ENCODE data around the gene HS6ST1.
"Not testable (repeated sequence)": the region's sequence is repeated elsewhere in the genome, so short reads cannot be mapped to it uniquely, and the experiment has no call there.

The HS6ST1 gene

DNA sequence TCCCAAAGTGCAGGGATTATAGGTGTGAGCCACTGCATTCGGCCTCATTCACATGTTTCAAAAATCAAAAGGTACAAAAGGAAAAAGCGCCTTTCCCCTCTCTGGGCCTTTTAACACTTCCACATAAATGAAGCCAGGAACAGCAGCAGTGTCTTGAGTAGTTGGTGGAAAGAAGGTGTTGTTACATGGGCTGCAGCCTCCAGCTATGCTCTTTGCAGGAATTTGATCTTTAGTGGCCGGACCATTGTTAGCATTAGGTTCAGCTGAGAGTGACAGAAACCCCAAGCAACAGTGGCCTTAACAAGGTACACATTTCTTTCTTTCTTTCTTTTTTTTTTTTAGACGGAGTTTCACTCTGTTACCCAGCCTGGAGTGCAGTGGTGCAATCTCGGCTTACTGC, 59.1 kb downstream of the HS6ST1 start:
- no peak overlapping the region for H3K4me2 ChIP-seq (ENCODE audit: insufficient read depth, low read length)
- TF ChIP-seq, protein P1, sequence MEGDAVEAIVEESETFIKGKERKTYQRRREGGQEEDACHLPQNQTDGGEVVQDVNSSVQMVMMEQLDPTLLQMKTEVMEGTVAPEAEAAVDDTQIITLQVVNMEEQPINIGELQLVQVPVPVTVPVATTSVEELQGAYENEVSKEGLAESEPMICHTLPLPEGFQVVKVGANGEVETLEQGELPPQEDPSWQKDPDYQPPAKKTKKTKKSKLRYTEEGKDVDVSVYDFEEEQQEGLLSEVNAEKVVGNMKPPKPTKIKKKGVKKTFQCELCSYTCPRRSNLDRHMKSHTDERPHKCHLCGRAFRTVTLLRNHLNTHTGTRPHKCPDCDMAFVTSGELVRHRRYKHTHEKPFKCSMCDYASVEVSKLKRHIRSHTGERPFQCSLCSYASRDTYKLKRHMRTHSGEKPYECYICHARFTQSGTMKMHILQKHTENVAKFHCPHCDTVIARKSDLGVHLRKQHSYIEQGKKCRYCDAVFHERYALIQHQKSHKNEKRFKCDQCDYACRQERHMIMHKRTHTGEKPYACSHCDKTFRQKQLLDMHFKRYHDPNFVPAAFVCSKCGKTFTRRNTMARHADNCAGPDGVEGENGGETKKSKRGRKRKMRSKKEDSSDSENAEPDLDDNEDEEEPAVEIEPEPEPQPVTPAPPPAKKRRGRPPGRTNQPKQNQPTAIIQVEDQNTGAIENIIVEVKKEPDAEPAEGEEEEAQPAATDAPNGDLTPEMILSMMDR (IDR thresholded peaks at IDR 0.05; ENCODE audit: borderline replicate concordance, extremely low read depth, low read length, poor library complexity, severe bottlenecking) = no peak
- TF ChIP-seq EZH2 (IDR thresholded peaks at IDR 0.05; ENCODE audit: borderline replicate concordance, low read depth, low read length, severe bottlenecking) = no peak
- H3K36me3 ChIP-seq (ENCODE audit: insufficient read depth, low read length) = no peaks in the 10 kb centered on the region
- no peaks in the 10 kb centered on the region for H3K79me2 ChIP-seq (ENCODE audit: insufficient read depth, low read length)
- H4K20me1 ChIP-seq (ENCODE audit: insufficient read depth, low read length) = peaks cover 13% of the 10 kb centered on the region
- H3K9me3 ChIP-seq (ENCODE audit: insufficient read depth, low read length, severe bottlenecking) = no peaks in the 10 kb centered on the region
- H3K27me3 ChIP-seq (ENCODE audit: insufficient read depth, low read length, poor library complexity) = no peaks in the 10 kb centered on the region
- no peak overlapping the region for H2AFZ ChIP-seq (ENCODE audit: low read depth, low read length)
- DNase-seq = no peak
- no peak overlapping the region for H3K4me3 ChIP-seq (ENCODE audit: low read depth in 1 of 2, low read length in 2 of 2)
- no peak overlapping the region for H3K9ac ChIP-seq (ENCODE audit: low read depth, low read length)
- no peak overlapping the region for H3K27ac ChIP-seq (ENCODE audit: low read length)
- no peaks in the 10 kb centered on the region for H3K4me1 ChIP-seq (ENCODE audit: insufficient read depth, low read length)
- no peak for ATAC-seq (ENCODE audit: insufficient read depth, low read depth)

DNA sequence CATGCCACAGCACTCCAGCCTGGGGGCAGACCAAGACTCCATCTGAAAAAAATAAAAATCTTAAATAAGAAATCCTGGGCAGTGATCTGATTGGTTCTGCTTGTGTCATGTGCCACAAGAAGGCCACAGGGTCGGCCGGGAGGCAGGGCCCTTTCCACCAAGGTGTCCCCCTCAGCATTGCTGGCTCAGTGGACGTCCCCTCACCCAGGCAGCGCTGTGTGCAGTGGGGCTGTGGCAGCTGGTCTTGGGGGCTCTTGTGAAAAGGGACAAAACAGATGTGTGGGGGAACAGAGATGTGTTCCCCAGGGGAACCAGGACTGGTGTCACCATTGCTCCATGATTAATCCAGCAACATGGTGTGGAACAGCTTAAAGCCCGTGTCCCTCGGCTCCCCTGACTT, 60.5 kb downstream of the HS6ST1 start:
- Histone ChIP-seq H3K36me3 (ENCODE audit: insufficient read depth, low read length) (no peaks in the 10 kb centered on the region), H3K4me3 (ENCODE audit: low read depth in 1 of 2, low read length in 2 of 2) (no peak overlapping the region), H3K79me2 (ENCODE audit: insufficient read depth, low read length) (no peaks in the 10 kb centered on the region), H4K20me1 (ENCODE audit: insufficient read depth, low read length) (peaks cover 8% of the 10 kb centered on the region), H3K9me3 (ENCODE audit: insufficient read depth, low read length, severe bottlenecking) (no peaks in the 10 kb centered on the region), H3K4me1 (ENCODE audit: insufficient read depth, low read length) (no peaks in the 10 kb centered on the region), H3K4me2 (ENCODE audit: insufficient read depth, low read length) (no peak overlapping the region), H3K27ac (ENCODE audit: low read length) (no peak overlapping the region), H3K9ac (ENCODE audit: low read depth, low read length) (no peak overlapping the region), H3K27me3 (ENCODE audit: insufficient read depth, low read length, poor library complexity) (no peaks in the 10 kb centered on the region), H2AFZ (ENCODE audit: low read depth, low read length) (no peak overlapping the region)
- ATAC-seq (ENCODE audit: insufficient read depth, low read depth) (no peak), DNase-seq (no peak)
- TF ChIP-seq EZH2 (IDR thresholded peaks at IDR 0.05; ENCODE audit: borderline replicate concordance, low read depth, low read length, severe bottlenecking) = no peak
- TF ChIP-seq, protein P1 (IDR thresholded peaks at IDR 0.05; ENCODE audit: borderline replicate concordance, extremely low read depth, low read length, poor library complexity, severe bottlenecking) = no peak

GRCh38 chr2:128252501-128252900, 66.2 kb downstream of the HS6ST1 start:
- no peak overlapping the region for H3K9ac ChIP-seq (ENCODE audit: low read depth, low read length)

DNA sequence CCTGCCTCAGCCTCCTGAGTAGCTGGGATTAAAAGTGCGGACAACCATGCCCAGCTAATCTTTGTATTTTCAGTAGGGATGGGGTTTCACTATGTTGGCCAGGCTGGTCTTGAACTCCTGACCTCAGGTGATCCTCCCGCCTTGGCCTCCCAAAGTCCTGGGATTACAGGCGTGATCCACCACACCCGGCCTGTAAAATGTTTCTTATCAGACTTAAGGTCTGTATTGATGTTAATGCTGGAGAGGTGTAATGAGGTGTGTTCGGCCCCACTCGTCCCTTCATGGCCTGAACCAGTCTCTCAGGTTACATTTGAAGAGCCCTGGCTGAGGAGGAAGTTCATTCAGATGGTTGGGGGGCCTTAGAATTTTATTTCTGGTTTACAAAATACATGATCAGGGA, 66.6 kb downstream of the HS6ST1 start:
- not testable (repeated sequence) for H3K4me1 ChIP-seq (ENCODE audit: insufficient read depth, low read length); H3K4me3 ChIP-seq (ENCODE audit: low read depth in 1 of 2, low read length in 2 of 2); H3K9ac ChIP-seq (ENCODE audit: low read depth, low read length); H3K79me2 ChIP-seq (ENCODE audit: insufficient read depth, low read length); H3K4me2 ChIP-seq (ENCODE audit: insufficient read depth, low read length); H3K36me3 ChIP-seq (ENCODE audit: insufficient read depth, low read length); H4K20me1 ChIP-seq (ENCODE audit: insufficient read depth, low read length); H3K27ac ChIP-seq (ENCODE audit: low read length); H2AFZ ChIP-seq (ENCODE audit: low read depth, low read length); DNase-seq; ATAC-seq (ENCODE audit: insufficient read depth, low read depth); H3K27me3 ChIP-seq (ENCODE audit: insufficient read depth, low read length, poor library complexity); H3K9me3 ChIP-seq (ENCODE audit: insufficient read depth, low read length, severe bottlenecking)

More at GRCh38 chr2:128252501-128252900, 66.2 kb downstream of the HS6ST1 start:
- Histone ChIP-seq H3K36me3 (ENCODE audit: insufficient read depth, low read length) (no peaks in the 10 kb centered on the region), H3K27ac (ENCODE audit: low read length) (no peak overlapping the region), H3K79me2 (ENCODE audit: insufficient read depth, low read length) (no peaks in the 10 kb centered on the region), H3K4me1 (ENCODE audit: insufficient read depth, low read length) (no peaks in the 10 kb centered on the region), H3K27me3 (ENCODE audit: insufficient read depth, low read length, poor library complexity) (no peaks in the 10 kb centered on the region), H3K9me3 (ENCODE audit: insufficient read depth, low read length, severe bottlenecking) (no peaks in the 10 kb centered on the region), H3K4me2 (ENCODE audit: insufficient read depth, low read length) (no peak overlapping the region), H4K20me1 (ENCODE audit: insufficient read depth, low read length) (no peaks in the 10 kb centered on the region), H3K4me3 (ENCODE audit: low read depth in 1 of 2, low read length in 2 of 2) (no peak overlapping the region), H2AFZ (ENCODE audit: low read depth, low read length) (no peak overlapping the region)
- DNase-seq (no peak), ATAC-seq (ENCODE audit: insufficient read depth, low read depth) (no peak)
- TF ChIP-seq EZH2 (IDR thresholded peaks at IDR 0.05; ENCODE audit: borderline replicate concordance, low read depth, low read length, severe bottlenecking) = no peak
- TF ChIP-seq, protein P1 (IDR thresholded peaks at IDR 0.05; ENCODE audit: borderline replicate concordance, extremely low read depth, low read length, poor library complexity, severe bottlenecking) = no peak
